Liver (tissue), 9 donors: ENCODE measurements around the gene DNAAF3. TPM values are rescaled to one million over a fixed set of nuclear protein-coding genes. Genes with fewer than 3 reads are reported as not detected.

Experiments
- DNase-seq: peaks from one replicate; pipeline ENCODE4 v3.0.0-alpha.2; 2017; ENCODE audit warnings: low spot score
- H3K27ac ChIP-seq, 2 donors: one replicate each; pipeline ENCODE4 v1.7.0; 2013; ENCODE audit warnings: inconsistent platforms in 2 of 2, low read length in 2 of 2, control low read depth in 1 of 2, low read depth in 1 of 2, mild to moderate bottlenecking in 1 of 2
- H3K27me3 ChIP-seq, 4 donors: one replicate each; pipeline versions ENCODE4 v1.6.1 to v1.7.0; 2013; ENCODE audit warnings: low read length in 3 of 4, inconsistent platforms in 1 of 4, mild to moderate bottlenecking in 1 of 4, moderate library complexity in 1 of 4; ENCODE audit not compliant: control insufficient read depth in 4 of 4, insufficient read depth in 4 of 4
- H3K36me3 ChIP-seq, 4 donors: one replicate each; pipeline versions ENCODE4 v1.6.1 to v1.7.0; 2013; ENCODE audit warnings: low read length in 3 of 4, mild to moderate bottlenecking in 3 of 4, low read depth in 1 of 4, moderate library complexity in 1 of 4; ENCODE audit not compliant: control insufficient read depth in 4 of 4, insufficient read depth in 3 of 4
- H3K4me1 ChIP-seq, 4 donors: one replicate each; pipeline versions ENCODE4 v1.6.1 to v1.7.0; 2013; ENCODE audit warnings: low read length in 3 of 4, mild to moderate bottlenecking in 3 of 4, moderate library complexity in 1 of 4; ENCODE audit not compliant: control insufficient read depth in 4 of 4, insufficient read depth in 4 of 4
- H3K4me3 ChIP-seq, 3 donors: one replicate each; pipeline versions ENCODE4 v1.6.1 to v1.7.0; 2013; ENCODE audit warnings: low read length in 3 of 3, control low read depth in 1 of 3, low read depth in 1 of 3, mild to moderate bottlenecking in 1 of 3
- H3K9ac ChIP-seq, 2 donors: one replicate each; pipeline ENCODE4 v1.7.0; 2013; ENCODE audit warnings: low read length in 2 of 2, mild to moderate bottlenecking in 2 of 2, moderate library complexity in 2 of 2, control low read depth in 1 of 2, low read depth in 1 of 2
- H3K9me3 ChIP-seq, 4 donors: one replicate each; pipeline versions ENCODE4 v1.6.1 to v1.7.0; 2013; ENCODE audit warnings: low read length in 3 of 4; ENCODE audit not compliant: control insufficient read depth in 4 of 4
- EGR1 ChIP-seq, 2 donors: IDR thresholded peaks; 2 replicates each; pipeline ENCODE4 v1.6.1; 2016 to 2018; ENCODE audit warnings: antibody characterized with exemption in 2 of 2, low read depth in 2 of 2
- FOXA2 ChIP-seq: IDR thresholded peaks from 2 replicates; pipeline ENCODE4 v1.6.1; 2016; ENCODE audit warnings: antibody characterized with exemption
- GABPA ChIP-seq, 2 donors: IDR thresholded peaks in 1 of 2; conservative IDR thresholded peaks in 1 of 2; 2 replicates each; pipeline ENCODE4 v1.6.1; 2016; ENCODE audit warnings: antibody characterized with exemption in 2 of 2, mild to moderate bottlenecking in 1 of 2, moderate library complexity in 1 of 2
- HNF4A ChIP-seq, 2 donors: conservative IDR thresholded peaks; 2 replicates each; pipeline ENCODE4 v1.6.1; 2016; ENCODE audit warnings: antibody characterized with exemption in 2 of 2, mild to moderate bottlenecking in 2 of 2
- NR2F2 ChIP-seq: IDR thresholded peaks from 2 replicates; pipeline ENCODE4 v1.6.1; 2016; ENCODE audit warnings: antibody characterized with exemption
- RAD21 ChIP-seq, 2 donors: IDR thresholded peaks; 2 replicates each; pipeline ENCODE4 v1.6.1; 2016; ENCODE audit warnings: antibody characterized with exemption in 2 of 2, mild to moderate bottlenecking in 2 of 2
- RXRA ChIP-seq, 2 donors: IDR thresholded peaks; 2 replicates each; pipeline ENCODE4 v1.6.1; 2017 to 2018; ENCODE audit warnings: antibody characterized with exemption in 2 of 2, mild to moderate bottlenecking in 1 of 2
- SP1 ChIP-seq: IDR thresholded peaks from 2 replicates; pipeline ENCODE4 v1.6.1; 2018; ENCODE audit warnings: antibody characterized with exemption, mild to moderate bottlenecking
- TAF1 ChIP-seq: conservative IDR thresholded peaks from 2 replicates; pipeline ENCODE4 v1.6.1; 2016; ENCODE audit warnings: antibody characterized with exemption, mild to moderate bottlenecking
- YY1 ChIP-seq: IDR thresholded peaks from 2 replicates; pipeline ENCODE4 v1.6.1; 2016; ENCODE audit warnings: antibody characterized with exemption, mild to moderate bottlenecking
- WGBS: extraction: QIAGEN DNeasy Blood & Tissue Kit; methylation state at CpG from one replicate; pipeline ENCODE4 v1.1.7; 2013; 5-methylcytosine and 5-hydroxymethylcytosine counted together
- polyA plus RNA-seq, 2 donors: library from polyadenylated mRNA; stranded (reverse) in 1 of 2; unstranded in 1 of 2; fragments of 200-250 nt in 1 of 2; fragments of >200 nt in 1 of 2; fragmentation: Nextera tagmentation in 1 of 2; extraction: Ambion mirVana in 1 of 2; gene quantifications; one replicate each; pipeline versions ENCODE4 v1.2.1 to v1.2.3, GENCODE V29; 2013 to 2015
- total RNA-seq, 2 donors: library from RNA; depleted of rRNA; stranded (reverse); fragments of >200 nt; gene quantifications; one replicate each; pipeline ENCODE4 v1.2.3, GENCODE V29; 2014
- TF ChIP-seq, protein P1 (sequence below): IDR thresholded peaks from 2 replicates; pipeline ENCODE4 v1.6.1; 2016; ENCODE audit warnings: antibody characterized with exemption
- TF ChIP-seq, protein P2 (sequence below): fragments of 150-350 bp; IDR thresholded peaks from 2 replicates; pipeline ENCODE4 v1.5.1; 2017; ENCODE audit warnings: improper control_type of control experiment, low read depth, low read length; ENCODE audit not compliant: missing input control
- TF ChIP-seq, protein P3 (sequence below): IDR thresholded peaks from 2 replicates; pipeline ENCODE4 v1.6.1; 2016; ENCODE audit warnings: antibody characterized with exemption, mild to moderate bottlenecking
- TF ChIP-seq, protein P4 (sequence below): IDR thresholded peaks from 2 replicates; pipeline ENCODE4 v1.6.1; 2016; ENCODE audit warnings: antibody characterized with exemption
- TF ChIP-seq, protein P5 (sequence below): IDR thresholded peaks from 2 replicates; pipeline ENCODE4 v1.6.1; 2016; ENCODE audit warnings: antibody characterized with exemption
- donor health status: healthy.
- donor health status: healthy.
- donor health status: healthy.
- donor health status: healthy.
- donor health status: healthy.

The DNAAF3 gene
- total and polyA plus RNA-seq, 4 donors = 0.18 to 0.64 (median 0.37) TPM

DNA sequence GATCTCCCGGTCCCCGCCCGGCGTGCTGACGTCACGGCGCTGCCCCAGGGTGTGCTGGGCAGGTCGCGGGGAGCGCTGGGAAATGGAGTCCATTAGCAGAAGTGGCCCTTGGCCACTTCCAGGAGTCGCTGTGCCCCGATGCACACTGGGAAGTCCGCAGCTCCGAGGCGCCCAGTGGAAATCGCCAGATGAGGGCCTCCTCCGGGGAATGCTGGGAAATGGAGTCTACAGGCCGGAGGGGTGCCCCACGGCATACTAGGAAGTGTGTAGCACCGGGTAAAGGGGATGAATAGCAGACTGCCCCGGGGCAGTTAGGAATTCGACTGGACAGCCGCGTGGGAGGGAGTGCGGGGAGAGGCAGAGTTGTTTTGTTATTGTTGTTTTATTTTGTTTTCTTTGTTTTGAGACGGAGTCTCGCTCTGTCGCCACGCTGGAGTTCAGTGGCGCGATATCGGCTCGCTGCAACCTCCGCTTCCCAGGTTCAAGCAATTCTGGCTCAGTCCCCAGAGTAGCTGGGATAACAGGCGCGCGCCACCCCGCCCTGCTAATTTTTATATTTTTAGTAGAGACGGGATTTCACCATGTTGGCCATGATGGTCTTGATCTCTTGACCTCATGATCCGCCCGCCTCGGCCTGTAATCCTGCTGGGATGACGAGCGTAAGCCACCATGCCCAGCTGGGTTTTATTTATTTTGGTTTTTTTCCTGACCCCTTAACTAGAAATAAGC, 48.6 kb downstream of the DNAAF3 start:
- peak; percentile 97 for DNase-seq
- Histone ChIP-seq H3K4me1 (peaks cover 6 to 36% (median 26%) of the 10 kb centered on the region in 4 donors), H3K9me3 (no peaks in the 10 kb centered on the region), H3K4me3 (peak overlapping the region; percentile 65 to 88 (median 66)), H3K27ac (peak overlapping the region; percentile 68 to 70), H3K27me3 (no peaks in the 10 kb centered on the region), H3K9ac (no peak overlapping the region), H3K36me3 (no peaks in the 10 kb centered on the region)
- under 1% methylated on average over 44 of the region's 44 CpGs for WGBS
- TF ChIP-seq SP1 (peak; percentile 87), YY1 (peak; percentile 96), RAD21 (IDR thresholded peaks at IDR 0.05) (peak; percentile 18 to 33), RXRA (IDR thresholded peaks at IDR 0.05) (peak; percentile 38 to 57), HNF4A (conservative IDR thresholded peaks at IDR 0.05) (peak; percentile 40 to 54), GABPA (IDR thresholded peaks at IDR 0.05 in 1 of 2, conservative IDR thresholded peaks at IDR 0.05 in 1 of 2) (peak; percentile 42 to 89), EGR1 (IDR thresholded peaks at IDR 0.05; ENCODE audit: low read depth in 2 of 2) (peak in 1 of 2 donors; percentile 59), FOXA2 (no peak), TAF1 (peak; percentile 39), NR2F2 (peak; percentile 71)
- TF ChIP-seq, protein P1, sequence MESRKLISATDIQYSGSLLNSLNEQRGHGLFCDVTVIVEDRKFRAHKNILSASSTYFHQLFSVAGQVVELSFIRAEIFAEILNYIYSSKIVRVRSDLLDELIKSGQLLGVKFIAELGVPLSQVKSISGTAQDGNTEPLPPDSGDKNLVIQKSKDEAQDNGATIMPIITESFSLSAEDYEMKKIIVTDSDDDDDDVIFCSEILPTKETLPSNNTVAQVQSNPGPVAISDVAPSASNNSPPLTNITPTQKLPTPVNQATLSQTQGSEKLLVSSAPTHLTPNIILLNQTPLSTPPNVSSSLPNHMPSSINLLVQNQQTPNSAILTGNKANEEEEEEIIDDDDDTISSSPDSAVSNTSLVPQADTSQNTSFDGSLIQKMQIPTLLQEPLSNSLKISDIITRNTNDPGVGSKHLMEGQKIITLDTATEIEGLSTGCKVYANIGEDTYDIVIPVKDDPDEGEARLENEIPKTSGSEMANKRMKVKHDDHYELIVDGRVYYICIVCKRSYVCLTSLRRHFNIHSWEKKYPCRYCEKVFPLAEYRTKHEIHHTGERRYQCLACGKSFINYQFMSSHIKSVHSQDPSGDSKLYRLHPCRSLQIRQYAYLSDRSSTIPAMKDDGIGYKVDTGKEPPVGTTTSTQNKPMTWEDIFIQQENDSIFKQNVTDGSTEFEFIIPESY = peak; percentile 92
- TF ChIP-seq, protein P2, sequence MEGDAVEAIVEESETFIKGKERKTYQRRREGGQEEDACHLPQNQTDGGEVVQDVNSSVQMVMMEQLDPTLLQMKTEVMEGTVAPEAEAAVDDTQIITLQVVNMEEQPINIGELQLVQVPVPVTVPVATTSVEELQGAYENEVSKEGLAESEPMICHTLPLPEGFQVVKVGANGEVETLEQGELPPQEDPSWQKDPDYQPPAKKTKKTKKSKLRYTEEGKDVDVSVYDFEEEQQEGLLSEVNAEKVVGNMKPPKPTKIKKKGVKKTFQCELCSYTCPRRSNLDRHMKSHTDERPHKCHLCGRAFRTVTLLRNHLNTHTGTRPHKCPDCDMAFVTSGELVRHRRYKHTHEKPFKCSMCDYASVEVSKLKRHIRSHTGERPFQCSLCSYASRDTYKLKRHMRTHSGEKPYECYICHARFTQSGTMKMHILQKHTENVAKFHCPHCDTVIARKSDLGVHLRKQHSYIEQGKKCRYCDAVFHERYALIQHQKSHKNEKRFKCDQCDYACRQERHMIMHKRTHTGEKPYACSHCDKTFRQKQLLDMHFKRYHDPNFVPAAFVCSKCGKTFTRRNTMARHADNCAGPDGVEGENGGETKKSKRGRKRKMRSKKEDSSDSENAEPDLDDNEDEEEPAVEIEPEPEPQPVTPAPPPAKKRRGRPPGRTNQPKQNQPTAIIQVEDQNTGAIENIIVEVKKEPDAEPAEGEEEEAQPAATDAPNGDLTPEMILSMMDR = no peak
- TF ChIP-seq, protein P3, sequence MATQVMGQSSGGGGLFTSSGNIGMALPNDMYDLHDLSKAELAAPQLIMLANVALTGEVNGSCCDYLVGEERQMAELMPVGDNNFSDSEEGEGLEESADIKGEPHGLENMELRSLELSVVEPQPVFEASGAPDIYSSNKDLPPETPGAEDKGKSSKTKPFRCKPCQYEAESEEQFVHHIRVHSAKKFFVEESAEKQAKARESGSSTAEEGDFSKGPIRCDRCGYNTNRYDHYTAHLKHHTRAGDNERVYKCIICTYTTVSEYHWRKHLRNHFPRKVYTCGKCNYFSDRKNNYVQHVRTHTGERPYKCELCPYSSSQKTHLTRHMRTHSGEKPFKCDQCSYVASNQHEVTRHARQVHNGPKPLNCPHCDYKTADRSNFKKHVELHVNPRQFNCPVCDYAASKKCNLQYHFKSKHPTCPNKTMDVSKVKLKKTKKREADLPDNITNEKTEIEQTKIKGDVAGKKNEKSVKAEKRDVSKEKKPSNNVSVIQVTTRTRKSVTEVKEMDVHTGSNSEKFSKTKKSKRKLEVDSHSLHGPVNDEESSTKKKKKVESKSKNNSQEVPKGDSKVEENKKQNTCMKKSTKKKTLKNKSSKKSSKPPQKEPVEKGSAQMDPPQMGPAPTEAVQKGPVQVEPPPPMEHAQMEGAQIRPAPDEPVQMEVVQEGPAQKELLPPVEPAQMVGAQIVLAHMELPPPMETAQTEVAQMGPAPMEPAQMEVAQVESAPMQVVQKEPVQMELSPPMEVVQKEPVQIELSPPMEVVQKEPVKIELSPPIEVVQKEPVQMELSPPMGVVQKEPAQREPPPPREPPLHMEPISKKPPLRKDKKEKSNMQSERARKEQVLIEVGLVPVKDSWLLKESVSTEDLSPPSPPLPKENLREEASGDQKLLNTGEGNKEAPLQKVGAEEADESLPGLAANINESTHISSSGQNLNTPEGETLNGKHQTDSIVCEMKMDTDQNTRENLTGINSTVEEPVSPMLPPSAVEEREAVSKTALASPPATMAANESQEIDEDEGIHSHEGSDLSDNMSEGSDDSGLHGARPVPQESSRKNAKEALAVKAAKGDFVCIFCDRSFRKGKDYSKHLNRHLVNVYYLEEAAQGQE = peak; percentile 75
- TF ChIP-seq, protein P4, sequence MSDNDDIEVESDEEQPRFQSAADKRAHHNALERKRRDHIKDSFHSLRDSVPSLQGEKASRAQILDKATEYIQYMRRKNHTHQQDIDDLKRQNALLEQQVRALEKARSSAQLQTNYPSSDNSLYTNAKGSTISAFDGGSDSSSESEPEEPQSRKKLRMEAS = peak; percentile 67
- TF ChIP-seq, protein P5, sequence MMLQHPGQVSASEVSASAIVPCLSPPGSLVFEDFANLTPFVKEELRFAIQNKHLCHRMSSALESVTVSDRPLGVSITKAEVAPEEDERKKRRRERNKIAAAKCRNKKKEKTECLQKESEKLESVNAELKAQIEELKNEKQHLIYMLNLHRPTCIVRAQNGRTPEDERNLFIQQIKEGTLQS = no peak
